Immature natural killer cell (primary cell): ENCODE results near the gene PLEKHJ1. TPM values are rescaled to one million over a fixed set of nuclear protein-coding genes. Genes with fewer than 3 reads are reported as not detected.
A peak's percentile ranks its signal among the peaks of the same experiment; 100 is the strongest.

Experiments used
- DNase-seq, 3 donors: peaks; one replicate each; pipeline ENCODE4 v3.0.0; 2022; ENCODE audit warnings: mixed read lengths in 1 of 3
- H3K27ac Mint-ChIP-seq, 6 donors: one replicate each; pipeline ENCODE4 v1.8.0; 2020; ENCODE audit warnings: mixed read lengths in 6 of 6, mild to moderate bottlenecking in 5 of 6, inconsistent platforms in 4 of 6, moderate library complexity in 3 of 6
- H3K27me3 Mint-ChIP-seq, 3 donors: one replicate each; pipeline ENCODE4 v1.8.0; 2020 to 2021; ENCODE audit warnings: low read depth in 3 of 3, mild to moderate bottlenecking in 3 of 3, mixed read lengths in 3 of 3, moderate library complexity in 3 of 3, inconsistent platforms in 1 of 3
- H3K36me3 Mint-ChIP-seq, 3 donors: one replicate each; pipeline ENCODE4 v1.8.0; 2020; ENCODE audit warnings: mixed read lengths in 3 of 3, inconsistent platforms in 2 of 3, mild to moderate bottlenecking in 2 of 3
- H3K4me1 Mint-ChIP-seq, 2 donors: one replicate each; pipeline ENCODE4 v1.8.0; 2020; ENCODE audit warnings: inconsistent platforms in 2 of 2, mild to moderate bottlenecking in 2 of 2, mixed read lengths in 2 of 2, moderate library complexity in 1 of 2
- H3K4me3 Mint-ChIP-seq, 5 donors: one replicate each; pipeline ENCODE4 v1.8.0; 2020; ENCODE audit warnings: mild to moderate bottlenecking in 5 of 5, mixed read lengths in 5 of 5, inconsistent platforms in 3 of 5, moderate library complexity in 3 of 5
- H3K9me3 Mint-ChIP-seq, 6 donors: one replicate each; pipeline ENCODE4 v1.8.0; 2020; ENCODE audit warnings: mild to moderate bottlenecking in 6 of 6, mixed read lengths in 6 of 6, inconsistent platforms in 4 of 6, moderate library complexity in 3 of 6
- polyA plus RNA-seq, 3 donors: library from polyadenylated mRNA; unstranded; fragments of 300-500 nt; fragmentation: Illumina TruSeq; gene quantifications; one replicate each; pipeline ENCODE4 v1.2.3, GENCODE V29; 2021

Gene PLEKHJ1
- polyA plus RNA-seq, 3 donors from 2014 or later: 115 to 148 (median 117) TPM

DNA sequence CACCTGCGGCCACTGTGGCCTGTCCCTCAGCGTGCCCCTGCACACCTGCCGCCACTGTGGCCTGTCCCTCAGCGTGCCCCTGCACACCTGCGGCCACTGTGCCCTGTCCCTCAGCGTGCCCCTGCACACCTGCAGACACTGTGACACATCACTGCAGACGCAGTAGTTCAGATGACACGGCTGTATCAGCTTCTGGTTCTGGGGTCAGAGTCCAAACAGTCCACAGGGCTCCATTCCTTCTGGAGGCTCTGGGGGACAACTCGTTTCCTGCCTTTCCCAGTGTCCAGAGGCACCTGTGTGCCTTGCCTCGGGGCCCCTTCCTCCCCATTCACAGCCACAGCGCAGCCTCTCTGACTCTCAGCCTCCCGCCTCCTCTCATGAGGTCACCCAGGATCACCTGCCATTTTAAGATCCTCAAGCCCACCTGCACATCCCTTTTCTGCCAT, 6.0 kb upstream of the PLEKHJ1 start:
- no peak for DNase-seq
- Mint-ChIP-seq H3K9me3 (no peaks in the 10 kb centered on the region), H3K36me3 (peaks cover 0 to 16% (median 10%) of the 10 kb centered on the region in 3 donors), H3K4me3 (peak overlapping the region in 3 of 5 donors; percentile 6 to 91 (median 38)), H3K27me3 (peaks cover 7 to 16% (median 7%) of the 10 kb centered on the region in 3 donors), H3K4me1 (peaks cover 54 to 55% of the 10 kb centered on the region in 2 donors), H3K27ac (peak overlapping the region in 3 of 6 donors; percentile 29 to 97 (median 49))

DNA sequence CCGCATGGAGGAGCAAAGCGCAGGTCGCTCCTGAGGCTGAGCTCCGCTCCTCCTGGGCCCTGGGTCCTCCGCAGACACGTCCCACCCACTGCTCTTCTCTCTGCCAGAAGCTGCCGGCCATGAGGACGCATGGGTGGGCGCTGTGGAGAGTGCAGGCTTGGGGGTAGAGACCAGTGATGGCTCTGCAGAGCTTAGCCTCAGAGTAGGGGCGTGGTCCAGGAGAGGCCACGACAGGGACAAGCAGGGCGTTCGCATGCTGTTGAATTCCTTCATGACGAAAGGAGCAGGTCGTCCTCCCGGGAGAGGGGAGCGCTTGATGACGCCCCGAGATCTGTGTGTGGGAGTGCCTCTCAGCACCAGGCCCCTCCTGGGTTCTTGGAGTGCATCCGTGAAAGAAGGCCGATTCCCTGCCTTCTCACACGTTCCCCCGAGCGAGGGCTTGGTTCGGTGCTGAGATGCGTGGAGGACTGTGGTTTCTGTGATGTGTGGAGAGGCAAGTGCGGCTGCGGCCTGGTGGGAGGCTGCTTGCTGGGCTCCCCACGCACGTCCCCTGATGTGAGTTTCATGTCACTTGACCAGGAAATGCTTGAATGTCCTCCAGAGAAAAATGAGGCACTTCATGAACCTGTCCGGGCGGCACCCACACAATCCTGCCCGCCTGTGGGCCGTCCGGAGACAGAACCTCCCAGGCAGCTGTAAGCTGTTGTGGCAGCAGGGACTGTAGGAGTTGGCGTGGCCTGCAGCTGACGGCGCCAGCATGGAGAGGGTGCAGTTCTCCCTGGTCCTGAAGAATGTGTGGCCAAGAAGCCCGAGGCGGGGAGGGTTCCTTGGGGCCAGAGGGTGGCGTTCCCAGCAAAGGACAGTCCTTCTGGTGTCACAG, 5.0 kb upstream of the PLEKHJ1 start:
- Mint-ChIP-seq H3K4me3 (peak overlapping the region; percentile 90 to 99 (median 92)), H3K27me3 (peaks cover 12 to 22% (median 13%) of the 10 kb centered on the region in 3 donors), H3K4me1 (peaks cover 60 to 62% of the 10 kb centered on the region in 2 donors), H3K9me3 (peaks cover 0 to 2% (median 0%) of the 10 kb centered on the region in 6 donors), H3K27ac (peak overlapping the region; percentile 83 to 99 (median 94)), H3K36me3 (peaks cover 0 to 16% (median 10%) of the 10 kb centered on the region in 3 donors)
- no peak for DNase-seq

DNA sequence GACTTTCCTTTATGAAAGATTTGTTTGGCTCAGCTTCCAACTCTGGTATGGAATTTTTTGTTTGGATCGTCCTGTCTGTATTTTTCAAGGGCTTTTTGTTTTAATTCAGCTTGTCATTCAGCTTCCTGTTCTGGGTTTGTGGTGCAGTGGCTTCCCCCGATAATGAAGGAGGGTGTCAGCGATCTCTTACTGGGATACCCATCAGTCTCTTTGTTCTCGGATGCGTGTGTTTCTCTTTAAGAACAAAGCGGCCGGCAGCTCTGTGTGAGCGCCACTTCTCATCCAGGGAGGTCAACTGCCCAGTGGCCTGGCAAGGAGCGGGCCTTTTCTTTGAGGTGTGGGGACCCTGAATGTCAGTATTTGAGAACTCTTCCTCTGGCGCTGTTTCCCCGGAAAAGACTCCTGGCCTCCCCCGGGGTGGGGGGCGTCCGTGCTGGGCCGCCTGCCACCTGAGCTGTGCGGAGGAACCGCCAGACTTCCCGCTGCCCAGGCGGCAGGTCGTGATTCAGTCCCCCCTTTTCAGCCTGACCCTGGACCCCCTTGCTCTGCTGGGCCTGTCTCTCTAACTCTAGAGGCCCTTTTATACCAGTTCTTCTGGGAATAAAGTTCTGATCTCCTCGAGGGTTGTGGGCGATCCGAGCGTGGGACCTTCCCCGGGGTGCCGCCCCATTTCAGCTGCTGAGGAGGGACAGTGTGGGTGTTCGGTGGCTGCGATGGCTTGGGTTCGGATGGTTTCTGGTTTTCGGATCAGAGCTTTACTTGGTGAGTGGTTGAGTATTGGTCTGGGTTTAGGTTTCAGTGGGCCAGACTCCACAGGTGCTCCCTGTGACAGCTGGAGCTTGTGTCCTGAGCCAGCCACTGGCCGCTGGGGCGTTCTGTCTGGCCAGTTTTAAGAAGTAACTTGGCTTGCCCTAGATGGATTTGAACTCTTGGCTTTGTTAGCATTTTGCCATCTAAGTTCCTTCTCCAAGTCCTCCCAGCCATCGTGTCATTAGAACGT, 3.9 kb upstream of the PLEKHJ1 start:
- peak overlapping the region; percentile 91 to 99 (median 94) for H3K27ac Mint-ChIP-seq

DNA sequence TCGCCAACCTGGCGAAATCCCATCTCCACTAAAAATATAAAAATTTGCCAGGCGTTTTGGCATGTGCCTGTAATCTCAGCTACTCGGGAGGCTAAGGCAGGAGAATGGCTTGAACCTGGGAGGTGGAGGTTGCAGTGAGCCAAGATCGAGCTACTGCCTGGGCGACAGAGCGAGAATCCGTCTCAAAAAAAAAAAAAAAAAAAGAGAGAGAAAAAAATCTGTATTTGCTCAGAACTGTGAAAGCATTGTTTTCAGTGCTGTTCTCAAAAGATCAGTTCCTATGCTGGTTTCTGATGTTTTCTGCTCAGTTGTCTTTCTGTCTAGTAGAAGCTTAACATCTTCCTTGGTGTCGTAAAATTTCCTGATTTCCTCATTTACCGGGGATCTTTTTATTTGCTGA, 3.0 kb upstream of the PLEKHJ1 start:
- Mint-ChIP-seq H3K9me3 (peaks cover 0 to 2% (median 0%) of the 10 kb centered on the region in 6 donors), H3K36me3 (peaks cover 0 to 4% (median 3%) of the 10 kb centered on the region in 3 donors), H3K27ac (peak overlapping the region; percentile 90 to 99 (median 96)), H3K27me3 (peaks cover 12 to 21% (median 13%) of the 10 kb centered on the region in 3 donors), H3K4me3 (peak overlapping the region; percentile 90 to 99 (median 97)), H3K4me1 (peaks cover 70 to 72% of the 10 kb centered on the region in 2 donors)
- no peak for DNase-seq

More for the DNA sequence above, 3.9 kb upstream of the PLEKHJ1 start:
- peaks cover 0 to 2% (median 0%) of the 10 kb centered on the region in 6 donors for H3K9me3 Mint-ChIP-seq
- peak overlapping the region; percentile 90 to 99 (median 92) for H3K4me3 Mint-ChIP-seq
- peaks cover 12 to 21% (median 15%) of the 10 kb centered on the region in 3 donors for H3K27me3 Mint-ChIP-seq
- H3K36me3 Mint-ChIP-seq: peaks cover 0 to 9% (median 4%) of the 10 kb centered on the region in 3 donors
- peaks cover 63 to 67% of the 10 kb centered on the region in 2 donors for H3K4me1 Mint-ChIP-seq
- DNase-seq: peak in 2 of 3 donors; percentile 37 to 39

DNA sequence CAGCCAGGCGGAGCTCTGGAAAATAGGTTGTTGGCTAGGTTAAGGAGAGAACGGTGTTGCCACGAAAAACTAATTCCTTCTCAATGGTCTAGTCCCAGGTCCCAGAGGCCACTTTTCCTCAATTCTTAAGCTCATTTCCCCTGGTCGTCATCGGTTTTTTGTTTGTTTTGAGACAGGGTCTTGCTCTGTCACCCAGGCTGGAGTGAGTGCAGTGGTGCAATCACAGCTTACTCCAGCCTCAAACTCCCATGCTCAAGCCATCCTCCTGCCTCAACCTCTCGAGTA, 1.7 kb upstream of the PLEKHJ1 start:
- peaks cover 72 to 76% of the 10 kb centered on the region in 2 donors for H3K4me1 Mint-ChIP-seq
- no peak for DNase-seq
- H3K27ac Mint-ChIP-seq: peak overlapping the region; percentile 87 to 99 (median 96)
- peaks cover 0 to 4% (median 3%) of the 10 kb centered on the region in 3 donors for H3K36me3 Mint-ChIP-seq
- H3K4me3 Mint-ChIP-seq: peak overlapping the region; percentile 90 to 99 (median 97)
- peaks cover 12 to 19% (median 13%) of the 10 kb centered on the region in 3 donors for H3K27me3 Mint-ChIP-seq
- H3K9me3 Mint-ChIP-seq: peaks cover 0 to 2% (median 0%) of the 10 kb centered on the region in 6 donors

DNA sequence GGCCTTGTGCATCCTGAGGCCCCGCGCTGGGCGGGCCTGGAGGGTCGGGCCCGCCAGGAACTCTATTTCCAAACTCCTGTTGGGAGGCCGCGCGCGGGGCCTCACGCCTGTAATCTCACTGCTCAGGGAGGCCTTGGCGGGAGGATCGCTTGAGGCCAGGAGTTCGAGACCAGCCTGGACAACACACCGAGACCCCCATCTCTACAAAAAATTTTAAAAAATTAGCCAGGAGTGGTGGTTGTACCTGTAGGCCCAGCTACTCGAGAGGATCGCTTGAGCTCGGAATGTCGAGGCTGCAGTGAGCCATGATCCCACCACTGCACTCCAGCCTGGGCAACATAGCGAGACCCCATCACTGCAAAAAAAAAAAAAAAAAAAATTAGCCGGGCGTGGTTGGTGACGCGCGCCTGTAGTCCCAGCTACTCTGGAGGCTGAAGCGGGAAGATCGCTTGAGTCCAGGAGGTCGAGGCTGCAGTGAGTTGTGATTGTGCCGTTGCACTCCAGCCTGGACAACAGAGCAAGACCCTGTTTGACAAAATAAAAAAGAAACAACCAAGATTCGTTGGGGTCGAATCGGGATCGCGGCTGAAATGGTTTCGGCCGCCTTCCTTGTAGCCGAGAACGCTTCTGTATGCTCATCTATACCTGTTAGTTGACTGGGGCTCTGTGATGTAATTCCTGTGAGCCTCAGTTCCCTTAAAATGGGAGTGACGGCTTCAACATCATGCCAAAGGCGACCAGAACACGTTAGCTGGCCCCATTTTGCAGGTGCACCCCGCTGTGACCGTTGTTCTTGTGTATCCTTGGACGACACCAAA, 1.1 kb upstream of the PLEKHJ1 start:
- peaks cover 12 to 19% (median 13%) of the 10 kb centered on the region in 3 donors for H3K27me3 Mint-ChIP-seq
- DNase-seq: no peak

DNA sequence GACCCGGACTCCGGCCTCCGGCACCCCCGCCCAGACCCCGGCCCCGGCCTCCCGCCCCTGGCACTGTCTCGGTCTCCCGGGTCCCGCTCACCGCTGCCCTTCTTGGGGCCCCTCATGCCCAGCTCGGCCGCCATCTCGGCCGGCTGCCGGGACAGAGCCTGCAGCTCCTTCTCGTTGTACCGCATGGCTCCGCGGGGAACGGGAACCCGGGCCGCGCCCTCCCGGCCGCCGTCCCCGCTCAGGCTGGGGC, 140 bp downstream of the PLEKHJ1 start:
- peak overlapping the region; percentile 90 to 99 (median 97) for H3K4me3 Mint-ChIP-seq
- H3K4me1 Mint-ChIP-seq: peaks cover 56 to 64% of the 10 kb centered on the region in 2 donors
- peaks cover 12 to 19% (median 13%) of the 10 kb centered on the region in 3 donors for H3K27me3 Mint-ChIP-seq
- DNase-seq: no peak
- peaks cover 0 to 2% (median 0%) of the 10 kb centered on the region in 6 donors for H3K9me3 Mint-ChIP-seq
- peaks cover 0 to 4% (median 0%) of the 10 kb centered on the region in 3 donors for H3K36me3 Mint-ChIP-seq
- H3K27ac Mint-ChIP-seq: peak overlapping the region in 3 of 6 donors; percentile 95 to 99 (median 99)

More for the DNA sequence above, 1.1 kb upstream of the PLEKHJ1 start:
- peaks cover 0 to 4% (median 0%) of the 10 kb centered on the region in 3 donors for H3K36me3 Mint-ChIP-seq
- peaks cover 0 to 2% (median 0%) of the 10 kb centered on the region in 6 donors for H3K9me3 Mint-ChIP-seq
- H3K4me3 Mint-ChIP-seq: peak overlapping the region; percentile 90 to 99 (median 97)
- peak overlapping the region; percentile 87 to 99 (median 96) for H3K27ac Mint-ChIP-seq
- peaks cover 66 to 73% of the 10 kb centered on the region in 2 donors for H3K4me1 Mint-ChIP-seq

DNA sequence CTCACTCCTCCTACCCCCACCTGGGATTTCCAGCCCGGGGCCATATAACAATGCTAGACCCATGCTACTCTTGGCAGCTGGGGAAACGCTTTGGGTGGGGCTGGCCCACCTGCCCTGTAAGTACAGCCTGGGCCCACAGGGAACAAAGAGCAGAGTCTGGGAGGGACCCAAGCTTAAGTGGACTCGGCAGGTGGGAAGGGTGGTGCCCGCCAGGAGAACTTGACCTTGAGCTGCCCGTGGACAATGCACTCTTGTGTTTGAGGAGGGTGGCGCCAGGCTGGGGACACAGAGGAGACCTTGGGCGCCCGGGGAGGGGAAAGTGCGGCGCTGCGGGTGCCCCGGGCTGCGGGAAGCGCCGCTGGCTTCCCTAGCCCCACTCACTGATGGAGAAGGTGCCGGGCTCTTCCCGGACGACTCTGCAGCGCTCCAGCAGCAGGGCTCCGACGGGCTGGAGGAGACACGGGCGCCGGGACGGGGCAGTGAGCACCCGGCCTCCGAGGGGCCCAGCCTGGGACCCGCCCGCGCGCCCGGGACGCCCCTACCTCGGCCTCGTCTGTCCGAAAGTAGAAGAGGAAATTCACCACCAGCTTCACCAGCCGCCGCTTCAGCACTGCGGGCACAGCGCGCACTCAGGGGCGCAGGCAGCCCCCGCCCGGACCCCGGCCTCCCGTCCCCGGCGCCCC, 607 bp downstream of the PLEKHJ1 start:
- no peak for DNase-seq
- Mint-ChIP-seq H3K4me3 (peak overlapping the region; percentile 87 to 99 (median 92)), H3K9me3 (peaks cover 0 to 2% (median 0%) of the 10 kb centered on the region in 6 donors), H3K4me1 (peaks cover 52 to 59% of the 10 kb centered on the region in 2 donors), H3K27ac (peak overlapping the region; percentile 40 to 86 (median 78)), H3K36me3 (peaks cover 0 to 4% (median 0%) of the 10 kb centered on the region in 3 donors), H3K27me3 (peaks cover 12 to 19% (median 13%) of the 10 kb centered on the region in 3 donors)

DNA sequence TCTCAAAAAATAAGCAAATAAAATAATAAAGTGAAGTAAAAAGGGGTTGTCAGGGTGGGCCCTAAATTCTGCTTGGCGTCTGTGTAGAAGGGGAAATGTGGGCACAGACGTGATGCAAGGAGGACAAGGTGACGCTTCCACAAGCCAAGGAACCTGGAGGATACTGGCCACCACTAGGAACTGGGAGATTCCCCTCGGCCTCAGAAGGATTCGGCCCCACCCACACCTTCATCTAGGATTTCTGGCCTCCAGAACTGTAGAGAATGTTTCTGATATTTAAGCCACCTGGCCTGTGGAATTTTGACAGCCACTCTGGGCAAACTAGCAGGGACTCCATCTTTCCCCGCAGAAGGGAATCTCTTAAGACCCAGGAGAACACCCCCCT, 1.1 kb downstream of the PLEKHJ1 start:
- Mint-ChIP-seq H3K4me3 (peak overlapping the region; percentile 84 to 99 (median 87)), H3K27me3 (peaks cover 12 to 20% (median 13%) of the 10 kb centered on the region in 3 donors), H3K4me1 (peaks cover 46 to 56% of the 10 kb centered on the region in 2 donors), H3K9me3 (peaks cover 0 to 2% (median 0%) of the 10 kb centered on the region in 6 donors), H3K27ac (peak overlapping the region in 5 of 6 donors; percentile 40 to 86 (median 80)), H3K36me3 (peaks cover 0 to 4% (median 0%) of the 10 kb centered on the region in 3 donors)
- DNase-seq: no peak

DNA sequence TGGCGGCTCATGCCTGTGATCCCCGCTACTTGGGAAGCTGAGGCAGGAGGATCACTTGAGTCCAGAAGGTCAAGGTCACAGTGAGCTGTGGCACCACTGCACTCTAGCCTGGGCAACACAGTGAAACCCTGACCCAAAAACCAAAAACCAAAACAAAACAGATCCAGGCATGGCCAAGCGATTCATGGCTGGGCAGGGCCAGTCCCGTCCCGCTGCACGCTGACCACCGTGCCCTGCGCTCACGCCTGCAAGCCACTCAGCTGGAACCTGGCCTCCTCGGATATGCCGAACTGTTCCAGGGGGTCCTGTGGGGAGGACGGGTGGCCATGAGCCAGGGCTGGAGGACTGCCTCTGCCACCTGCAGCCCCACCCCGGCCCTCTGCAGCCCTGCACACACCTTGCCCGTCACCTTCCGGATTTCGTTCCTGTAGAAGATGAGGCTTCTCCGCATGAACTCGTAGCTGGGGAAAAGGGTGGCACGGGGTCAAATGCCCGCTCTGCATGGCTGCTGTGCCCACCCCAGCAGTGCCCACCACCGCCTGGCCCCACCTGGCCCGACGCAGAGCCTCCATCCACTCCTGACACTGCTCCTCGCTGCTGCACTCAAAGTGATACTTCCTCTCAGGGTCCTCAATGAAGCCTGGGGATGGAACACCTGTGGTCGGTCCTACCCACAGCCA, 2.4 kb downstream of the PLEKHJ1 start:
- Mint-ChIP-seq H3K36me3 (no peaks in the 10 kb centered on the region), H3K27ac (peak overlapping the region in 5 of 6 donors; percentile 39 to 82 (median 48)), H3K4me1 (peaks cover 34 to 44% of the 10 kb centered on the region in 2 donors), H3K9me3 (peaks cover 0 to 2% (median 0%) of the 10 kb centered on the region in 6 donors), H3K4me3 (peak overlapping the region in 4 of 5 donors; percentile 87 to 99 (median 90)), H3K27me3 (peaks cover 12 to 17% (median 13%) of the 10 kb centered on the region in 3 donors)
- no peak for DNase-seq

DNA sequence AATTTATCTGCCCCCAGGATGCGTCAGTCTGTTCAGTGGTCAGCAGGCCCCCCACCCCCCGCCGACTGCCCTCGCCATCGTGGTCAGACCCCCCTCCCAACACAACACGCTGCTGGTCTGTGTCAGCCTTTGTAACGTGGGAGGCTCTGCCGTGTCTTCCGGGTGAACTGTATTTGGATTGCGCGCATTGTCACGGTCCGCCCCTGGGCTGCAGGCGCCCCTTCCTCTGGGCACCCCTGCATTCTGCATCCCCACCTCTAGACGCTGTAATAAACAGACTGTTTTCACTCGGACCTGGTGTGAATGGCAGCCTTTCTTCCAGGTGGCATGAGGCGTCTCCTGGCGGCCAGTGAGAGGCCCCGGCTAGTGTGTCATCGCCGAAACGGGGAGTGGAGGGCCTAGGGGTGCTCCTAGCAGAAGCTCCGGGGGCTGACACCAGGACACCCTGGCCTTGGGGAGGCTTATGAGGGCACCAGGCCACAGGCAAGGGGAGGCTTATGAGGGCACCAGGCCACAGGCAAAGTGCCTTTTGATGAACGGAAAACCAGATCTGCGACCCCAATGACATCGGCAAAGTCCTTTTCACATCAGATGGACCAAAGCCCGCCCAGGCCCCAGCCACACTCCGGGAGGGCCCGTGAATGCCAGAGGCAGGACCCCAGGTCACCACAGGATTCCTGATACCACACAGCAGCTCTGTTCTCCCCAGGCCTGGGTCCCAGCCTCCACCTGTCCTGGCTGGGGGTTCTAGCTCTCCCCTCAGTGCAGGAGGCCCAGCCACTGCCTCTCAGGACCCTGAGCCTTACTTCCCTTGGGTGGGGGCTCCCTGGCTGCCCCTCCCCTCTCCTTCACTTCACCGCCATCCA, 3.6 kb downstream of the PLEKHJ1 start:
- Mint-ChIP-seq H3K4me3 (peak overlapping the region in 2 of 5 donors; percentile 21 to 33), H3K4me1 (peaks cover 22 to 31% of the 10 kb centered on the region in 2 donors), H3K27ac (peak overlapping the region in 2 of 6 donors; percentile 28), H3K27me3 (peaks cover 7 to 11% (median 11%) of the 10 kb centered on the region in 3 donors), H3K9me3 (peaks cover 0 to 2% (median 0%) of the 10 kb centered on the region in 6 donors), H3K36me3 (no peaks in the 10 kb centered on the region)
- no peak for DNase-seq
